GM21360 (cell line): ENCODE measurements around the gene EEF1E1.
"Not testable (repeated sequence)": the region's sequence is repeated elsewhere in the genome, so short reads cannot be mapped to it uniquely, and the experiment has no call there.

Experiments used
- ATAC-seq: cut with Tn5 transposase; IDR thresholded peaks from one replicate; pipeline ENCODE4 v1.9.1; 2021; ENCODE audit warnings: mild to moderate bottlenecking, moderate library complexity; ENCODE audit not compliant: unreplicated experiment

EEF1E1 gene

DNA sequence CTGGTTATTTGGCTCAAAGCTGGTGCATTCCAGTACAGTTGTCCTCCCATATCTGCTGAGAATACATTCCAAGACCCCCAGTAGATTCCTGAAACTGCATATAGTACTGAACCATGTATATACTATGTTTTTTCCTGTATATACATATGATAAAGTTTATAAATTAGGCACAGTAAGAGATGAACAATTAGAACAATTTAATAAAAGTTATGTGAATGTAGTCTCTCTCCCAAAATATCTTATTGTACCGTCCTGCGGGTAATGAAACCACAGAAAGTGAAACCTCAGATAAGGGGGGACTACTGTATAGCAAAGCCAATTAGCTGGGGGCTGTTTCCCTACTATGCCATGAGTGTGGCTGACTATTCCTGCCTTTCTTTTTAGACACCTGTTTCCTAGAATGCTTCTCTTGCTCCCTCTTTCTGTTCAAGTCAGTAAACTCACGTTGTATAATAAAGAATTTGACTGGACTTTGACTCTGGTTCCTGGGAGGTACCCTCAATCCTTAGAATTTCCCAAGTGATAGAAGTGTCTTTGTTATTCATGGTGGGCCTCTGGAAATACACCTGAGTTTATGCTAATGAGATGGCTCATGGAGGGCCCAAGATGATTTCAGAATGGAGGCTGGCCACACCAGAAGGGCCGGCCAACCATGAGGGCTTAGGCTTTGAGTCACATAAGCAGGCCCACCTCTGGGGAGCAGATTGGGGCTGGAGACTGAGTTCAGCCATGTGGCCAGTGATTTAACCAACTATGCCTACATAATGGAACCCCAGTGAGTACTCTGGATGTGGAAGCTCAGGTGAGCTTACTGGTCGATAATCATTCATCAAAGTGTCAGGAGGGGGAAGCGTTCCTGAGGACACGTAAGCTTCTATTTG, 37.5 kb downstream of the EEF1E1 start:
- ATAC-seq: peak; percentile 3

DNA sequence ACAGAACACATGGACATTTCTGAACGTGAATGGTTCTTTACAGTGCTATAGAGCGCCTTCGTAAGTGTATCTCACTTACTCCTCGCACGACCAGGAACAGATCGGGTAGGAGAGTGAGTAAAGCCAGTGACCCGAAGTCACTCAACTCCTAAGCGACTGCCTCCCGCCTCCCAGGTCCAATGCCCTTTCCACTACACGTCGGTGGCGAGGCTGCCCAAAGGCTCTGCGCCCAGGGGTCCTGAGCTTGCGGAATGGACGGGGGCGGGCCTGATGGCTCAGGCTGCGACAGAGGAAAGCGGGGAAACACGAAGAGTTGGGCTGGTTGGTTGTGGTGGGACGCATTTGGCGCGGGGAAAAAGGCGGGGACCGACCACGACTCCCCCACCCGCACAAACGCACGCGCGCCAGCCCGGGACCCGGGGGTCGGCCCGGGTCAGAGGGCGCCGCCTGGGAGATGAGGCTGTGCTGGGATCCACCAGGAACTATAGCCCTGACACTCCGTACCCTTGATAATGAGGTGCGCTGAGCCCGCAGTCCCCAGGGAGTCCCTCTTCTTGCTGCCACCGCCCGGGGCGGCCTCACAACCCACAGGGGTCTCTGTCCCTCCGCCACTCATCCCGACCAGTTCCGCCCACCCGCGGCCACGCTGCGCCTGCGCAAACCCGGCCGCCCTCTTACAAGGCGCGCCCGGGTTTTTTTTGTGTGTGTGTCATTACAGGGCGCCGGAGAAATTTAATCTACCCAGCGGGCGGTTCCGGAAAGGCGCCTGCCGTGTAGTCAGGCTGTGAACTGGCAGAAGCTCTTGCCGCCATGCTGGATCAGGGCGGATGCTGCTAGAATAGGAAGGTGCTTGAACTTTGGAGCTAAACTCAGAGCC, 38.3 kb downstream of the EEF1E1 start, which contains the start of gene BLOC1S5:
Gene BLOC1S5, minus strand, starts transcription at position 629 of the 877 bp plus-strand sequence. Its CDS starts 13 bp downstream, at position 616.
- peak; percentile 84 for ATAC-seq

DNA sequence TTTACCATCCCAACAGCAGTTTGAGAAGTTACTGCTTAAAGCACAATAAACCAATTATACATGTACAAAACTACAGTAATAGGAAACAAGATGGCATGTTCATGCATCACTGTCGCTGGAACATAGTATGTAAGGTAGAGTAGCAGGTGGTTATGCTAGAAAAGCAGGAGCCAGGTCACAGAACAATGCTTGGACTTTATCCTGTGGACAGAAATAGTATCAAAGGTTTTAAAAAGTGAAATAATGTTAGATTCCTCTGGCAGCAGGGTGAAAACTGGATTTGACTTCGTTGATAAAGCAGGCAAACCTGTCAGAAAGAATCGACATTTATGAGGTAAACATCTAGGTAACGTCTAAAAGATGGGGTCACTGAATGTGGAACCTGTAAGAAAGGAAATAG, 40.6 kb downstream of the EEF1E1 start:
- ATAC-seq: no peak

DNA sequence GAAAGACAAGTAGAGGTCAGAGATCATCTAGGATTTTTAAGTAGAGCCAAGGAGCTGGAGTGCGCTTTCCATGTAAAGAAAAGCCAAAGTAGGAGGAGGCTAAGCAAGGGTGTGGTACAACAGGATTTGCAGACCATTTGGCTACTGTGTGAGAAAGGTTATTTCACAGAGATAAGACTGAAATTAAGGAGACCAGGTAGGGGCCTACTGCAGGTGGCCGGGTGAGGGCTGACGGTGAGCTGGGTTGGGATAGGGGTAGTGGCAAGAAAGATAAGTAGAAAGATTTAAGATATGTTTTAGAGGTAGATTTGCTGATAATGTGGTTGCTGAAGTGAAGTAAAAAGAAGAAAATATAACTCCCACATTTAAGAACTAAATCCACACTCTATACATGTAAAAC, 42.0 kb downstream of the EEF1E1 start:
- ATAC-seq: no peak

DNA sequence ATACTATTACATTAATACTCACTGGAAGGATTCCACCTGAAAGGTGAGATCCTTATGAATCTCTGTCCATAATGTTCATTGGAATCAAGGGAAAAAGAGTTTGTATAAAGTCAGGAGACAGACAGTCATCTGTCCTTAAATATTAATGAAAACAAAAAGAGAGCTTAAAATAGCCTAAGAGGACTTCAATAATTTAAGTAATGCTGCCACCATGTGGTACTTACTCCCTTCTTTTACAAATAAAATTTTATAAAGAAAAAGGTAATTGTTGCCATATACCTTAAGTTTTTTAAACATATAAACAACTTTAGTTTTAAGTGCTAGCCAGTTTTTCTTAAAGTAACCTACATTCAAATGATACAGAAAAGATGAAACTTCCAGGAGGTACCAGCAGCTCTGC, 43.2 kb downstream of the EEF1E1 start:
- ATAC-seq: no peak

DNA sequence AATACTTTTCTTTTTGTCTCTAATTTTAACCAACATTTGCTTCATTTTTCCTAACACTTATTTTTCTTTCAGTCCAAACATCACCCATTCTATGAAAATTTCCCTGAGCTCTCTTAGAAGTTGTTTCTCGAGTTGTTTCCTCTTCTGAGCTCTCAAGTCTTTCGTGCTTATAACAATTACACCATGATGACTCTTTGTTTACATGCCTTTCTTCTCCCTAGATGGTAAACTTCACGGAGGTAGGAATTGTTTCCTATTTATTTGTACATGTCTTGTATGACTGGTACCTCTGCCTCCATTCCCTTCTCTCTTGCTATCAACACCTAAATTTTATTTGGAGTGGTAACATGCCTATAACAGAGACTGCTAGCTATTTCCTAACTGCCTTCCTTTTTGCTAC, 44.6 kb downstream of the EEF1E1 start:
- ATAC-seq: no peak

DNA sequence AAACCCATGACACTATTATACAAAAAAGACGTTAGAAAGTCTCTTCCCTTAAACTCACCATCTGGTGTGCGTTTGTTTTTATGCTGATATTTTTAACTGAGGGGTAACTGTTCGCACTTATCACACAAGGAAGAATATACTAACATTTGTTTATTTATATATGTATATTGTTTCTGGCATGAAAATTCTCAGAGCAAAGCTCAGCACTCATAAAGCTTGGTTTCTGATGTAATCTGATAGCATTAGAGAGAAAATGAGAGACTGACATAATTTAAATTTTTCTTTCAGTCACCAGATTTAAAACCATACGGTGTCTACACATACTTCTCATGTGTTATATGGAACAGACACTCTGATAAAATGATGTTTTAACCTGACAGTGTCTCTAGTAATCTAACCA, 45.1 kb downstream of the EEF1E1 start:
- ATAC-seq: no peak

DNA sequence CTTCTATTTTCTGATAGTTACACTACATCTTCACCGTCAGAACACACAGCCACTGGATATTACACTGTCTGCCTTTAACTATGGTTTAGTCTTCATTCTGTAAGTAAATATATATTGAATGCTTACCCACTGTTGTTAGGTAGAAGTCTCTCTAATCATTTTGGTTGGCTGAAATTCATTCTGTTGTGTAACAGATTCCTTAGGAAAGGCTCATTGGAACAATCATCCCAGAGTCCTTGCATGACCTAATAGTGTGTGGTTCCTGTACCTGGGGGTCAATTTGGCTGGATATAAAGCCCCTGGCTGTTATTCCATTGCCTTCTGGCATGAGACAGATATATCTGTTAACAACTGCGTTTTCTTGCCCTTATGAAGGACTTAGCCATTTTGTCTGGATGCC, 48.1 kb downstream of the EEF1E1 start:
- ATAC-seq: no peak

DNA sequence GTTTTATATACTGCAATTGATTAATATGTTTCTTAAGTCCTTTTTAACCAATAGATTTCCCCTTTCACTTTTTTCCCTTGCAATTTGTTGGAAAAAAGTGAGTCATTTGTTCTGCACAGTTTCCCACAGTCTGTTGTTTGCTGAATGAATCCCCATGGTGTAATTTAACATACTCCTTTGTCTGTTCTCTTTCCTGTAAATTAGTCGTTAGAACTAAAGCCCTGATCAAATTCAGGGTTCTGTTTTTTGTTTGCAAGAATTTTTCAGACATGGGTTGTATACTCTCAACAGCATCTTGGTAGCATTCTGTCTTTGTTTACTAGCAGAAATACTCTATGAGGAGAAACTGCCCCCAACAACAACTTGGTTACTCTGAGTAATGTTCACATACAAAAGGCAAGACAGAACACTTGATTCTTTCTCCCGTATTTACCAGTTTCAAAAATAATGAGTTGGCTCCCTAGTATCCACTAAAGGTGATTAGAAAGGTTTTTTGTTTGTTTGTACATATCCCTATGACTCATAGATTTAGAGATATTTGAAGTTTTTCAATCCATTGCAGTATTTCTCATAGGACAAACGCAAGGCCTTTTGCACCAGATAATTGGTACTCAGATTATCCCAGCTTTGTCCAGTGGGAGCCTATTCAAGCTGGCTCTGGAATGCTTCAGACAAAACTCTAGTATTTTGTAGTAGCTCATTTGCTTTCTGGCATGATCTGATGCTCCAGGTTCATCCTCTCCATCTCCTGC, 54.6 kb downstream of the EEF1E1 start:
- no peak for ATAC-seq

DNA sequence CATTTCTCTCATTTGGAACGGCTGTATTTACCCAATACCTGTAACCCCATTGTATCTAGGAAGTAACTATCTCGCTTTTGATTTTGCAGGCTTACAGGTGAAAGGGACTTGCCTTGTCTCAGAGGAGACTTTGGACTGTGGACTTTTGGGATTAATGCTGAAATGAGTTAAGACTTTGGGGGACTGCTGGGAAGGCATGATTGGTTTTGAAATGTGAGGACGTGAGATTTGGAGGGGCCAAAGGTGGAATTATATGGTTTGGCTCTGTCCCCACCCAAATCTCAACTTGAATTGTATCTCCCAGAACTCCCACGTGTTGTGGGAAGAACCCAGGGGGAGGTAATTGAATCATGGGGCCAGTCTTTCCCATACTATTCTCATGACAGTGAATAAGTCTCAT, 56.6 kb downstream of the EEF1E1 start:
- ATAC-seq: not testable (repeated sequence)

DNA sequence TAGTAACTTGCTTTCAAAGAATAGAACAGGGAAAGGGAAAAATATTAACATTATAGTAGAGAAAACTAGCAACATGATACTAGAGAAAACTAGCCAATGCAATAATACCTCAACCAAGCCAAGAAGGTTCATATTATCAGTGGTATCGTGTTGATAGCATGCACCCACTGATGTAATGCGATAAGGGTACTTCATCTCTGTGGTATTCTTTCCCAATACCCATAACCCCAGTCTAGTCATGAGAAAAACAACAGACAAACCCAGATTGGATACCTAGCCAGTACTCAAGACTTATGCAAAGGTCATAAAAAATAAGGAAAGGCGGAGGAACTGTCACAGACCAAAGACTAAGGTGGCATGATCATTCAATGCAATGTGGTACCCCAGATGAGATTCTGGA, 59.1 kb downstream of the EEF1E1 start:
- no peak for ATAC-seq

DNA sequence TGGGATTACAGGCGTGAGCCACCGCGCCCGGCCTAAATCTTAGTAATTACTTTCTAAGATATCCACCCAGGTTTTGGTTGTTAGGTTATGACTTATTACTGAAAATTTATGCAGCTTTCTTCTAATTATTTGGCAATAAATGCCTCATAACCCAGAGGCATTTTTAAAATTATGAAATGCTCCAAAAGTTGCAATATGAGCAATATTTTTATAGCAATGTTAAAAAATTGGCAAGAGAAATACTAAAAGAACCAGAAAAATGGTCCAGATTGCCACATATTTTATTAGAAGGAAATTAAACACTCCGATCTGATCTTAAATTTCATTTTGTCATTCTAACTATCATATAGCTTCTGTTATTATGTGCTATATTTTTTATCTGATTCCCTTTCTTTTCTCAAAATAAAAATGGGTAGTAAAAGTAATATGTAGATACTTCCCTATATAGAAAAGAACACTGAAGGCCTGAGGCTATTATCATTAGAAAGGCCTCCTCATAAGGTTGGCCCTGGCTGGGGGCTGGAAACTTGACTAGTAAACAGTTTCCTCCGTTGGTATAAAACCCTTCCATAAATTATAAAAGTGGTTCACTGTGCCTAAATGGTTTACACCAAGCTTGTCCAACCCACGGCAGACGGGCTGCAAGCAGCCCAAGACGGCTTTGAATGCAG, 60.3 kb downstream of the EEF1E1 start:
- no peak for ATAC-seq

DNA sequence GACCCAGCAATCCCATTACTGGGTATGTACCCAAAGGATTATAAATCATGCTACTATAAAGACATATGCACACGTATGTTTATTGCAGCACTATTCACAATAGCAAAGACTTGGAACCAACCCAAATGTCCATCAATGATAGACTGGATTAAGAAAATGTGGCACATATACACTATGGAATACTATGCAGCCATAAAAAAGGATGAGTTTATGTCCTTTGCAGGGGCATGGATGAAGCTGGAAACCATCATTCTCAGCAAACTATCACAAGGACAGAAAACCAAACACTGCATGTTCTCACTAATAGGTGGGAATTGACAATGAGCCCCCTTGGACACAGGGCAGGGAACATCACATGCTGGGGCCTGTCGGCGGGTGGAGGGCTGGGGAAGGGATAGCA, 68.2 kb downstream of the EEF1E1 start:
- ATAC-seq: not testable (repeated sequence)

DNA sequence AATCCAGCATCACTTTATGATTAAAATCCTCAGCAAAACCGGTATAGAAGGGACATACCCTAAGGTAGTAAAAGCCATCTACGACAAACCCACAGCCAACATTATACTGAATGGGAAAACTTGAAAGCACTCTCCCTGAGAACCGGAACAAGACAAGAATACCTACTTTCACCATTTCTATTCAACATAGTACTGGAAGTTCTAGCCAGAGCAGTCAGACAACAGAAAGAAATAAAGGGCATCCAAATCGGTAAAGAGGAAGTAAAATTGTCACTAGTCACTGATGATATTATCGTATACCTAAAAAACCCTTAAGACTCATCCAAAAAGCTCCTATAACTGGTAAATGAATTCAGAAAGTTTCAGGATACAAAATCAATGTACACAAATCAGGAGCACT, 71.4 kb downstream of the EEF1E1 start:
- no peak for ATAC-seq
